Lower leg skin (tissue), 3 donors: ENCODE data around the gene ANXA1.

ENCODE experiments used
- POLR2A ChIP-seq, 2 donors: fragments of 450-650 bp; IDR thresholded peaks; one replicate each; pipeline ENCODE4 v1.6.1; 2016 to 2017; ENCODE audit warnings: antibody characterized with exemption in 2 of 2, mild to moderate bottlenecking in 1 of 2, moderate library complexity in 1 of 2
- TF ChIP-seq, protein P1 (sequence below), 3 donors: fragments of 450-650 bp; IDR thresholded peaks; one replicate each; pipeline ENCODE4 v1.5.1; 2016; ENCODE audit warnings: antibody characterized with exemption in 3 of 3, mild to moderate bottlenecking in 3 of 3, moderate library complexity in 2 of 3

DNA sequence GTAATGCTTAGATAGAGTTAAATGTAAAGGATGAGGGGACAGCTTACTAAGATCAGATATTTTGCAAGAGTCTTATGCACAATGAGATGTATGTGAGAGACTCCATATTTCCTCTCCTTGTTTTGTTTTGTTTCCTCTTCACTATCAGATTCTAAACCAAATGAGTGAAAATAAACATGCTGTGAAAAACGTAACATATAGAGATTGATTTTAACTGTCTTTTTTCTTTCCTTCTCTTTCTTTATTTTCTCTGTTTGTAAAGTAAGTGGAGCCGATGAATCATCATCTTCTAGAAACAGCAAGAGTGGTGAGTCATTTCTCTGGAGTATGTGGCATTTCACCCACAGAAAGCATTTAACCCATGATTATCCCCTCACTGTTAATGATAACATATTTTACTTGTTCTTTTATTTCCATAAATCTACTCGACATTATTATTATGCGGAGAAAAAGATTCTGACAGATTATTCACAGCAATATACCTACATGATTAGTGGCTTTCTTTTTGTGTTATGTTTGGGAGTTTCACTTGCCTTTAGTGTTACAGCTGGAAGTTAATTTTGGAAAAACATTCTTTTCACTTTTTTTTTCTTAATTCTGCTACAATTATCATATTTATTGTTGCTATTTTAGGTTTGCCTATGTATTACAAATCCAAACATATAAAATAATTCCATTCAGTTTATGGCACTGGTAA is 2.1 kb upstream of the ANXA1 start:
- TF ChIP-seq, protein P1, sequence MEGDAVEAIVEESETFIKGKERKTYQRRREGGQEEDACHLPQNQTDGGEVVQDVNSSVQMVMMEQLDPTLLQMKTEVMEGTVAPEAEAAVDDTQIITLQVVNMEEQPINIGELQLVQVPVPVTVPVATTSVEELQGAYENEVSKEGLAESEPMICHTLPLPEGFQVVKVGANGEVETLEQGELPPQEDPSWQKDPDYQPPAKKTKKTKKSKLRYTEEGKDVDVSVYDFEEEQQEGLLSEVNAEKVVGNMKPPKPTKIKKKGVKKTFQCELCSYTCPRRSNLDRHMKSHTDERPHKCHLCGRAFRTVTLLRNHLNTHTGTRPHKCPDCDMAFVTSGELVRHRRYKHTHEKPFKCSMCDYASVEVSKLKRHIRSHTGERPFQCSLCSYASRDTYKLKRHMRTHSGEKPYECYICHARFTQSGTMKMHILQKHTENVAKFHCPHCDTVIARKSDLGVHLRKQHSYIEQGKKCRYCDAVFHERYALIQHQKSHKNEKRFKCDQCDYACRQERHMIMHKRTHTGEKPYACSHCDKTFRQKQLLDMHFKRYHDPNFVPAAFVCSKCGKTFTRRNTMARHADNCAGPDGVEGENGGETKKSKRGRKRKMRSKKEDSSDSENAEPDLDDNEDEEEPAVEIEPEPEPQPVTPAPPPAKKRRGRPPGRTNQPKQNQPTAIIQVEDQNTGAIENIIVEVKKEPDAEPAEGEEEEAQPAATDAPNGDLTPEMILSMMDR (IDR thresholded peaks at IDR 0.05): no peak
- TF ChIP-seq POLR2A (IDR thresholded peaks at IDR 0.05): no peak
